AG08396 (cell line): Measurements from ENCODE around the gene CISD3.
A peak's percentile ranks its signal among the peaks of the same experiment; 100 is the strongest.

Experiments
- DNase-seq: peaks from one replicate; pipeline ENCODE4 v3.0.0; 2012; ENCODE audit warnings: low spot score, mixed read lengths

Gene CISD3

GRCh38 chr17:38745545-38745944 is 15.4 kb downstream of the CISD3 start:
- no peak for DNase-seq

- no peak for DNase-seq
Observed at GRCh38 chr17:38746004-38746848, 16.1 kb downstream of the CISD3 start.

GRCh38 chr17:38746849-38747462 is 16.8 kb downstream of the CISD3 start:
- DNase-seq: no peak

- peak; percentile 51 for DNase-seq
Observed at GRCh38 chr17:38747463-38748148, 17.5 kb downstream of the CISD3 start.

GRCh38 chr17:38748149-38748891 is 18.2 kb downstream of the CISD3 start, which contains the start of gene PCGF2:
PCGF2 (minus strand) TSS chr17:38748336; CDS start chr17:38740402, 7,934 bp downstream.
- DNase-seq: peak; percentile 85

- no peak for DNase-seq
Observed at GRCh38 chr17:38748892-38749222, 18.7 kb downstream of the CISD3 start.

- DNase-seq: peak; percentile 53
Observed at GRCh38 chr17:38749223-38750043, 19.3 kb downstream of the CISD3 start.

GRCh38 chr17:38750044-38750311 is 19.8 kb downstream of the CISD3 start:
- DNase-seq: no peak

- no peak for DNase-seq
Observed at GRCh38 chr17:38750312-38751121, 20.4 kb downstream of the CISD3 start.

- no peak for DNase-seq
Observed at GRCh38 chr17:38751144-38751807, 21.1 kb downstream of the CISD3 start.

GRCh38 chr17:38751808-38752307 is 21.7 kb downstream of the CISD3 start:
- peak; percentile 82 for DNase-seq

- DNase-seq: peak; percentile 95
Observed at GRCh38 chr17:38752308-38753070, 22.3 kb downstream of the CISD3 start, which contains the start of gene PSMB3. PSMB3 (plus strand) TSS chr17:38752741; CDS start chr17:38752827, 86 bp downstream.

GRCh38 chr17:38753071-38753506 is 22.9 kb downstream of the CISD3 start:
- DNase-seq: no peak

GRCh38 chr17:38761612-38762011 is 31.5 kb downstream of the CISD3 start:
- no peak for DNase-seq

GRCh38 chr17:38762231-38762630 is 32.1 kb downstream of the CISD3 start:
- no peak for DNase-seq

- DNase-seq: no peak
Observed at GRCh38 chr17:38766341-38766740, 36.2 kb downstream of the CISD3 start.

GRCh38 chr17:38768417-38768816 is 38.3 kb downstream of the CISD3 start:
- no peak for DNase-seq

GRCh38 chr17:38773258-38773657 is 43.1 kb downstream of the CISD3 start:
- no peak for DNase-seq

GRCh38 chr17:38777641-38778250 is 47.6 kb downstream of the CISD3 start:
- DNase-seq: peak; percentile 50
